NCI-H2196 (cell line): ENCODE measurements around the gene COL6A2.
"Not testable (repeated sequence)": the region's sequence is repeated elsewhere in the genome, so short reads cannot be mapped to it uniquely, and the experiment has no call there.

ENCODE experiments used
- DNase-seq: peaks from one replicate; lab custom pipeline; 2025; ENCODE audit not compliant: unreplicated experiment; lab: John Stamatoyannopoulos, UW

The COL6A2 gene

GRCh38 chr21:46154955-46155513 is 57.1 kb downstream of the COL6A2 start:
- no peak for DNase-seq

GRCh38 chr21:46155514-46156377 is 57.8 kb downstream of the COL6A2 start, which contains the start of gene FTCD:
TSS of gene FTCD (minus strand) at chr21:46155579. CDS start at chr21:46155523, 56 bp downstream.
- no peak for DNase-seq

GRCh38 chr21:46156378-46156645 is 58.4 kb downstream of the COL6A2 start:
- DNase-seq = no peak

- DNase-seq = no peak
Measured at GRCh38 chr21:46156678-46157077, 58.8 kb downstream of the COL6A2 start.

- no peak for DNase-seq
Measured at GRCh38 chr21:46157396-46157986, 59.6 kb downstream of the COL6A2 start.

- DNase-seq = no peak
Measured at GRCh38 chr21:46157987-46158451, 60.1 kb downstream of the COL6A2 start.

- DNase-seq = no peak
Measured at GRCh38 chr21:46158666-46159300, 60.9 kb downstream of the COL6A2 start.

- DNase-seq = no peak
Measured at GRCh38 chr21:46159390-46159789, 61.5 kb downstream of the COL6A2 start.

GRCh38 chr21:46159841-46160656 is 62.1 kb downstream of the COL6A2 start:
- DNase-seq = no peak

- DNase-seq = no peak
Measured at GRCh38 chr21:46160657-46160906, 62.7 kb downstream of the COL6A2 start.

GRCh38 chr21:46160907-46161632 is 63.2 kb downstream of the COL6A2 start:
- DNase-seq = no peak

- DNase-seq = no peak
Measured at GRCh38 chr21:46161633-46162592, 64.0 kb downstream of the COL6A2 start.

GRCh38 chr21:46163380-46163779 is 65.5 kb downstream of the COL6A2 start:
- no peak for DNase-seq

- DNase-seq = no peak
Measured at GRCh38 chr21:46165098-46165497, 67.2 kb downstream of the COL6A2 start.

GRCh38 chr21:46168238-46168637 is 70.3 kb downstream of the COL6A2 start:
- no peak for DNase-seq

- no peak for DNase-seq
Measured at GRCh38 chr21:46168659-46169386, 70.9 kb downstream of the COL6A2 start.

- DNase-seq = not testable (repeated sequence)
Measured at GRCh38 chr21:46170436-46171193, 72.7 kb downstream of the COL6A2 start.

- no peak for DNase-seq
Measured at GRCh38 chr21:46171585-46171984, 73.7 kb downstream of the COL6A2 start.
